HG03159 (cell line): ENCODE results near the gene TPSAB1.
"Not testable (repeated sequence)": the region's sequence is repeated elsewhere in the genome, so short reads cannot be mapped to it uniquely, and the experiment has no call there.

ENCODE experiments used
- ATAC-seq: cut with Tn5 transposase; IDR thresholded peaks from one replicate; pipeline ENCODE4 v1.9.1; 2021; ENCODE audit warnings: mild to moderate bottlenecking, moderate library complexity; ENCODE audit not compliant: unreplicated experiment

Gene TPSAB1

GRCh38 chr16:1223355-1224214 lies 16.9 kb upstream of the TPSAB1 start:
- no peak for ATAC-seq

GRCh38 chr16:1224558-1224957 lies 15.9 kb upstream of the TPSAB1 start:
- ATAC-seq = no peak

GRCh38 chr16:1225051-1225451 lies 15.5 kb upstream of the TPSAB1 start, which contains the start of gene TPSG1:
Gene TPSG1 (minus strand): TSS chr16:1225268. CDS start chr16:1225252, 16 bp downstream.
- no peak for ATAC-seq

- ATAC-seq = not testable (repeated sequence)
Measured at GRCh38 chr16:1225728-1226311, 14.7 kb upstream of the TPSAB1 start.

GRCh38 chr16:1226692-1227091 lies 13.8 kb upstream of the TPSAB1 start:
- not testable (repeated sequence) for ATAC-seq

GRCh38 chr16:1228227-1228626 lies 12.3 kb upstream of the TPSAB1 start:
- not testable (repeated sequence) for ATAC-seq

- ATAC-seq = not testable (repeated sequence)
Measured at GRCh38 chr16:1229476-1229875, 11.0 kb upstream of the TPSAB1 start.

- not testable (repeated sequence) for ATAC-seq
Measured at GRCh38 chr16:1230084-1230470, 10.4 kb upstream of the TPSAB1 start, which contains the start of gene TPSB2. Gene TPSB2 (minus strand): TSS chr16:1230184. CDS start chr16:1229951, 233 bp downstream.

- not testable (repeated sequence) for ATAC-seq
Measured at GRCh38 chr16:1230471-1231212, 9.9 kb upstream of the TPSAB1 start.

GRCh38 chr16:1231301-1231700 lies 9.2 kb upstream of the TPSAB1 start:
- ATAC-seq = not testable (repeated sequence)

- ATAC-seq = not testable (repeated sequence)
Measured at GRCh38 chr16:1232049-1232748, 8.3 kb upstream of the TPSAB1 start.

- ATAC-seq = not testable (repeated sequence)
Measured at GRCh38 chr16:1236659-1237058, 3.8 kb upstream of the TPSAB1 start.

- no peak for ATAC-seq
Measured at GRCh38 chr16:1237990-1238389, 2.5 kb upstream of the TPSAB1 start.

GRCh38 chr16:1238909-1239308 lies 1.6 kb upstream of the TPSAB1 start:
- ATAC-seq = not testable (repeated sequence)

- ATAC-seq = not testable (repeated sequence)
Measured at GRCh38 chr16:1239575-1239974, 930 bp upstream of the TPSAB1 start.

- ATAC-seq = not testable (repeated sequence)
Measured at GRCh38 chr16:1241081-1241480, 576 bp downstream of the TPSAB1 start.

GRCh38 chr16:1243363-1243762 lies 2.9 kb downstream of the TPSAB1 start:
- not testable (repeated sequence) for ATAC-seq

GRCh38 chr16:1243907-1244850 lies 3.7 kb downstream of the TPSAB1 start:
- not testable (repeated sequence) for ATAC-seq

GRCh38 chr16:1244881-1245280 lies 4.4 kb downstream of the TPSAB1 start:
- ATAC-seq = no peak
